Measurements from ENCODE around the gene ZBTB8B. TPM values are rescaled to one million over a fixed set of nuclear protein-coding genes. Genes with fewer than 3 reads are reported as not detected.
"Not testable (repeated sequence)": the region's sequence is repeated elsewhere in the genome, so short reads cannot be mapped to it uniquely, and the experiment has no call there.

Gene ZBTB8B
- total RNA-seq, 3 donors from 2014 or later, result not detected

DNA sequence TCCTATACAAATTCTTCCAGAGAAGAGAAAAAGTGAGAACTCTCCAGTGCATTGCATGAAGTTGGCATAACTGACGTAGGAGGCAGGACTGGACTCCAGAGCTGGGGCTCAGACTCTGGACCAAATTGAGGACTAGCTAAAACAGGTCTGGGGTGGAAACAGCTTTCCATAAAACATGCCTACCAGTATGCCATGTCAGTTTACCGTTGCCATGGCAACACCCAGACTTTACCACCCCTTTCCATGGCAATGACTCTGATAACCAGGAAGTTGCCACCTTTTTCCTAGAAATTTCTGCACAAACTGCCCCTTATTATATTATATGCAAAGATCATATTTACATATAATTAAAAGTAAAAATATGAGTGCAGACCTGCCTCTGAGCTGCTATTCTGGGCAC lies 8.9 kb upstream of the ZBTB8B start:
- Mint-ChIP-seq H3K9me3 (peaks cover 16% of the 10 kb centered on the region), H3K36me3 (ENCODE audit: insufficient read depth) (peaks cover 3% of the 10 kb centered on the region), H3K4me1 (ENCODE audit: low read depth) (no peaks in the 10 kb centered on the region), H3K4me3 (no peak overlapping the region), H3K27me3 (ENCODE audit: low read depth) (peaks cover 13% of the 10 kb centered on the region)
- DNase-seq, result no peak
- ATAC-seq, result no peak

DNA sequence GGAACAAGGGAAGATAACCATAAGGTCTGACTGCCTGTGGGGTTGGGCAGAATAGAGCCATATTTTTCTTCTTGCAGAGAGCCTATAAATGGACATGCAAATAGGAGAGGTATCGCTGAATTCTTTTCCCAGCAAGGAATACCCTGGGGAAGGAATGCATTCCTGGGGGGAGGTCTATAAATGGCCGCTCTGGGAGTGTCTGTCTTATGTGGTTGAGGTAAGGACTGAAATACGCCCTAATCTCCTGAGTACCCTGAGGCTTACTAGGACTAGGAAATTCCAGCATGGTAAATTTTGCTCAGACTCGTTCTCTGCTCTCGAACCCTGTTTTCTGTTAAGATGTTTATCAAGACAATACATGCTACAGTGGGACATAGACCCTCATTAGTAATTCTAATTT lies 6.1 kb upstream of the ZBTB8B start:
- not testable (repeated sequence) for DNase-seq; ATAC-seq; H3K36me3 Mint-ChIP-seq (ENCODE audit: insufficient read depth); H3K4me3 Mint-ChIP-seq; H3K4me1 Mint-ChIP-seq (ENCODE audit: low read depth)
- H3K27me3 Mint-ChIP-seq (ENCODE audit: low read depth), result peaks cover 20% of the 10 kb centered on the region
- H3K9me3 Mint-ChIP-seq, result peaks cover 16% of the 10 kb centered on the region

DNA sequence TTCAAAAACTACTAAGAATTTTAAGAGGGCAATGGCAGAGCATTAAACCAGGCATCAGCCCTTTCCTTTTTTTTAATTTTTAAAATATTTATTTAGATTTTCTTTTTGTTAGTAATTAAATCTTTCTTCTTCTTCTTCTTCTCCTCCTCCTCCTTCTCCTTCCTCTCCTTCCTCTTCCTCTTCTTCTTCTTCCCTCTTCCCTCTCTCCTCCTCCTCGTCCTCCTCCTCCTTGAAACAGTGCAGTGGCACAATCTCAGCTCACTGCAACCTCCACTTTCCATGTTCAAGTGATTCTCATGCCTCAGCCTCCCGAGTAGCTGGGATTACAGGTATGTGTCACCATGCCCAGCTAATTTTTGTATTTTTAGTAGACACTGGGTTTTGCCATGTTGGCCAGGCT lies 1.9 kb upstream of the ZBTB8B start:
- H3K36me3 Mint-ChIP-seq (ENCODE audit: insufficient read depth); DNase-seq; H3K4me3 Mint-ChIP-seq; ATAC-seq: not testable (repeated sequence)
- Mint-ChIP-seq H3K9me3 (peaks cover 15% of the 10 kb centered on the region), H3K27me3 (ENCODE audit: low read depth) (peaks cover 53% of the 10 kb centered on the region), H3K4me1 (ENCODE audit: low read depth) (peaks cover 16% of the 10 kb centered on the region)

DNA sequence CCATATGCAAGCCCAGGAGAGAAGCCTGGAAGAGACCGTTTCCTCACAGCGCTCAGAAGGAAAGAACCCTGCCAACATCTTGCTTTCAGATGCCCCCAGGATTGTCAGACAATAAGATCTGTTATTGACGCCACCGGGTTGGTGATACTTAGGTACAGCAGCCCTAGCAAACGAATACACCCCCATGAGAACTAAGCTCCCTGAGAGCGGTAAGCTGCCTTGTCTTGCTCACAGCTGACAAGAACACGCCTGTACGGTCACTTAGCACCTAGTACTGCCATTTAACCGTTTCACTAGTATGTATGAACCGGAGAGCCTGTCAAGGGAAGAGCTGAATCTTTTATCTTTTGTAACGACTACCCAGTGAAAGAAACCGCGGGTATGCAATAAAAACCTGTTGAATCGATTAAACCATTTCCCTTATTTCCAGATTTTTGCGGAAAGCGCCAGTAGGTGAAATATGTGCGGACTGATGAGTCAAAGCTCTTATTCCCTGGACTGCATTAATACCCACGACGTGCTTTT lies 619 bp upstream of the ZBTB8B start:
- ATAC-seq, result peak in 1 of 2 donors; percentile 38
- H3K36me3 Mint-ChIP-seq (ENCODE audit: insufficient read depth), result no peaks in the 10 kb centered on the region
- peak overlapping the region; percentile 53 for H3K4me3 Mint-ChIP-seq
- H3K27me3 Mint-ChIP-seq (ENCODE audit: low read depth), result peaks cover 63% of the 10 kb centered on the region
- peaks cover 16% of the 10 kb centered on the region for H3K4me1 Mint-ChIP-seq (ENCODE audit: low read depth)
- DNase-seq, result no peak
- peaks cover 2% of the 10 kb centered on the region for H3K9me3 Mint-ChIP-seq

DNA sequence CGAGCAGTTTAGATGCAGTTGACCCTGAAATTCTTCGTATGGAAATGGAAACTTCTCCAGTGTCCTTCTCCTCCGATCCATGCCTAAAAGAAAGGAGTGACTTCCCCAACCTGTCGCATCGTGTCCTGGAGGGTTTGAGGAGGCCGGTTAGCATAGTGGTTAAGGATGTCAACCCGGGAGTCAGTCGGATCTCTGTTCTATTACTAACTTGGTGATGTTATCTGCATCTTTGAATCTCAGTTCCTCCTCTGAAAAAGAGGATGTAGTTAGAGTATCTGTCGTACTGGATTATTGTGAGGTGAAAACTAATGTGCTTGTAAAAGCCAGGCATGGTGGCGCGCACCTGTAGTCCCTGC lies 684 bp downstream of the ZBTB8B start:
- Mint-ChIP-seq H3K36me3 (ENCODE audit: insufficient read depth) (no peaks in the 10 kb centered on the region), H3K4me1 (ENCODE audit: low read depth) (peaks cover 16% of the 10 kb centered on the region), H3K27me3 (ENCODE audit: low read depth) (peaks cover 68% of the 10 kb centered on the region), H3K4me3 (peak overlapping the region; percentile 58), H3K9me3 (no peaks in the 10 kb centered on the region)
- no peak for DNase-seq
- peak in 1 of 2 donors; percentile 20 for ATAC-seq

DNA sequence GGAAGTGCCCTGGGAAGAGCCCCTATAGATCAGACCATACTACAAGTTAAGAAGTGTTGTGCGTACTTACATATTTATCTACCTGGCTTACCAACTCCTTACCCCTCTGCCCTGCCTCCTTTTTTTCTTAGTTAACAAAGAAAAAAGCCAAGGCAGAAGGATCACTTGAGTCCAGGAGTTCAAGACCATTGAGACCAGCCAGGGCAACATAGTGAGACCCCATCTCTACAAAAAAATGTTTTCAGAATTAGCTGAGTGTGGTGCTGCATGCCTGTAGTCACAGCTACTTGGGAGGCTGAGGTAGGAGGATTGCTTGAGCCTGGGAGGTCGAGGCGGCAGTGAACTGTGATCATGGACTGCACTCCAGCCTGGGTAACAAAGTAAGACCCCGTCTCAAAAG lies 1.9 kb downstream of the ZBTB8B start:
- no peak for DNase-seq
- Mint-ChIP-seq H3K4me1 (ENCODE audit: low read depth) (peaks cover 16% of the 10 kb centered on the region), H3K36me3 (ENCODE audit: insufficient read depth) (no peaks in the 10 kb centered on the region), H3K4me3 (no peak overlapping the region), H3K27me3 (ENCODE audit: low read depth) (peaks cover 68% of the 10 kb centered on the region), H3K9me3 (no peaks in the 10 kb centered on the region)
- ATAC-seq, result no peak

DNA sequence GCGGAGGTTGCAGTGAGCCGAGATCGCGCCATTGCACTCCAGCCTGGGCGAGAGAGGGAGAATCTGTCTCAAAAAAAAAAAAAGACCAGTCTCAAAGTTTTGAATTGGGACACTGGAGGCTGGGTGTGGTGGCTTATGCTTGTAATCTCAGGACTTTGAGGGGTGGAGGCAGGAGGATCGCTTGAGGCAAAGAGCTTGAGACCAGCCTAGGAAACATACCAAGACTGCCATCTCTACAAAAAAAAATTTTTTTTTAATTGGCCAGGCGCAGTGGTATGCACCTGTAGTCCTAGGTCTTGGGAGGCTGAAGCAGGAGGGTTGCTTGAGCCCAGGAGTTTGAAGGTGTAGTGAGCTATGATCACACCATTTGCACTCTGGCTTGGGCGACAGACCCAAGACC lies 3.9 kb downstream of the ZBTB8B start:
- H3K27me3 Mint-ChIP-seq (ENCODE audit: low read depth), result peaks cover 63% of the 10 kb centered on the region

DNA sequence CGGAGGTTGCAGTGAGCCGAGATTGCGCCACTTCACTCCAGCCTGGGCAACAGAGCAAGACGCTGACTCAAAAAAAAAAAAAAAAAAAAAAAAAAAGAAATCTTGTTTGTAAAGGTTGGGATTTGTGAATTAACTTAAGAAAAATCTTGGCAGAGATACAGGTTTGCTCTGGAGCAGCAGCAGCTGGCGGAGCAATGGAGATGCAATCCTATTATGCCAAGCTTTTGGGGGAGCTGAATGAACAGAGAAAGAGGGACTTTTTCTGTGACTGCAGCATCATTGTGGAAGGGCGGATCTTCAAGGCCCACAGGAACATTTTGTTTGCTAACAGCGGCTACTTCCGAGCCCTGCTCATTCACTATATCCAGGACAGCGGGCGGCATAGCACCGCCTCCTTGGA lies 5.6 kb downstream of the ZBTB8B start:
- no peak for DNase-seq
- H3K9me3 Mint-ChIP-seq, result no peaks in the 10 kb centered on the region
- H3K4me3 Mint-ChIP-seq, result no peak overlapping the region
- peaks cover 4% of the 10 kb centered on the region for H3K4me1 Mint-ChIP-seq (ENCODE audit: low read depth)
- peaks cover 53% of the 10 kb centered on the region for H3K27me3 Mint-ChIP-seq (ENCODE audit: low read depth)
- ATAC-seq, result no peak
- no peaks in the 10 kb centered on the region for H3K36me3 Mint-ChIP-seq (ENCODE audit: insufficient read depth)

More for the DNA sequence above, 3.9 kb downstream of the ZBTB8B start:
- no peaks in the 10 kb centered on the region for H3K36me3 Mint-ChIP-seq (ENCODE audit: insufficient read depth)
- peaks cover 16% of the 10 kb centered on the region for H3K4me1 Mint-ChIP-seq (ENCODE audit: low read depth)
- ATAC-seq (no peak), DNase-seq (no peak)
- H3K9me3 Mint-ChIP-seq, result no peaks in the 10 kb centered on the region
- H3K4me3 Mint-ChIP-seq, result no peak overlapping the region

DNA sequence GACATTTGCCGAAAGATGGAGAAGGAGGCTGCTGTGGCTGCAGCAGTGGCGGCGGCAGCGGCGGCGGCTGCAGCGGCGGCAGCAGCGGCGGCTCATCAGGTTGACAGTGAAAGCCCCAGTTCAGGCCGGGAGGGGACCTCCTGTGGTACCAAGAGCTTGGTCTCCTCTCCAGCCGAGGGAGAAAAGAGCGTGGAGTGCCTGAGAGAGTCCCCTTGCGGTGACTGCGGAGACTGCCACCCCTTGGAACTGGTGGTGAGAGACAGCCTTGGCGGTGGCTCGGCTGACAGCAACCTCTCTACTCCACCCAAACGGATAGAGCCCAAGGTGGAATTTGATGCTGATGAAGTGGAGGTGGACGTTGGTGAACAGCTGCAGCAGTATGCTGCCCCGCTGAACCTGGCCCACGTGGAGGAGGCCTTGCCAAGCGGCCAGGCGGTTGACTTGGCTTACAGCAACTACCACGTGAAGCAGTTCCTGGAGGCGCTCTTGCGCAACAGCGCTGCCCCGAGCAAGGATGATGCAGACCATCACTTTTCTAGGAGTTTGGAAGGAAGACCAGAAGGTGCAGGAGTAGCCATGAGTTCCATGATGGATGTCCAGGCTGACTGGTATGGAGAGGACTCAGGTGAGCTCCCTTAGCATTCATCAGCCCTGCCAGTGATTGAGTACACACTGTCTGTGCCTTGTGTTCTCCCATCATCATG lies 6.3 kb downstream of the ZBTB8B start:
- no peak for DNase-seq
- Mint-ChIP-seq H3K36me3 (ENCODE audit: insufficient read depth) (no peaks in the 10 kb centered on the region), H3K27me3 (ENCODE audit: low read depth) (peaks cover 46% of the 10 kb centered on the region), H3K9me3 (no peaks in the 10 kb centered on the region), H3K4me3 (no peak overlapping the region), H3K4me1 (ENCODE audit: low read depth) (no peaks in the 10 kb centered on the region)
- ATAC-seq, result peak in 1 of 2 donors; percentile 58

DNA sequence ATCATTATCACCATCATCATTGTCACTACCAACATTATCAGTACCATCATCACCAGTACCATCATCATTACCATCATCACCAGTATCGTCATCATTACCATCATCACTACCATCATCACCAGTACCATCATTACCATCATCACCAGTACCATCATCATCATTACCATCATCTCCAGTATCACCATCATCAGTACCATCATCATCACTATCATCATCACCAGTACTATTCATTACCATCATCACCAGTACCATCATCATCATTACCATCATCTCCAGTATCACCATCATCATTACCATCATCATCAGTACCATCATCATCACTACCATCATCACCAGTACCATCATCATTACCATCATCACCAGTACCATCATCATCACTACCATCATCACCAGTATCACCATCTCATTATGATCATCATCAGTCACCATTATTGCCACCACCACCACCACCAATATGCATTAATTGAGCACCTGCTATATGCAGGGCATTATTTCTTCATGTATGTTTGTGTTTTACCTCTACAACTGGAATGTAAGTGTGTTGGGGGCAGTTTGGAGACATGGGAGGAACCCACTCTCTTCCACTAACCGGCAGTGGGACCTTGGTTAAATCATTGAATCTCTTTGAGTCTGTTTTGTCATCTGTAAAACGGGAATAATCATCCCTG lies 7.0 kb downstream of the ZBTB8B start:
- H3K4me1 Mint-ChIP-seq (ENCODE audit: low read depth), result no peaks in the 10 kb centered on the region
- no peak overlapping the region for H3K4me3 Mint-ChIP-seq
- H3K27me3 Mint-ChIP-seq (ENCODE audit: low read depth), result peaks cover 43% of the 10 kb centered on the region
- ATAC-seq (no peak), DNase-seq (no peak)
- no peaks in the 10 kb centered on the region for H3K9me3 Mint-ChIP-seq
- no peaks in the 10 kb centered on the region for H3K36me3 Mint-ChIP-seq (ENCODE audit: insufficient read depth)

DNA sequence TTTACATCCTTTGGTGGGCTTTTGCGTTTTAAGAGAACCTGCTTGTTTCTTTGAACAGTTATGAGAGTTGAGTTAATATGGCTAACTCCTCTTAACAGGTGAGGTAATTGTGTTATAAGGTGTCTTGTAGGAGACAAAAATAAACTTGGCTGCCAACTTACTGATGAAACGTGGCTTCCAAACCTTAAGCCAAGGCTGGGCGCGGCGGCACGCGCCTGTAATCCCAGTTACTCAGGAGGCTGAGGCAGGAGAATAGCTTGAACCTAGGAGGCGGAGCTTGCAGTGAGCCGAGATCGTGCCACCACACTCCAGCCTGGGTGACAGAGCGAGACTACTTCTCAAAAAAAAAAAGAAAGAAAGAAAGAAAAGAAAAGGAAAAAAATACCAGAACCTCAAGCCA lies 8.1 kb downstream of the ZBTB8B start:
- H3K4me1 Mint-ChIP-seq (ENCODE audit: low read depth); H3K9me3 Mint-ChIP-seq; ATAC-seq; DNase-seq; H3K4me3 Mint-ChIP-seq; H3K36me3 Mint-ChIP-seq (ENCODE audit: insufficient read depth): not testable (repeated sequence)
- H3K27me3 Mint-ChIP-seq (ENCODE audit: low read depth), result peaks cover 34% of the 10 kb centered on the region

DNA sequence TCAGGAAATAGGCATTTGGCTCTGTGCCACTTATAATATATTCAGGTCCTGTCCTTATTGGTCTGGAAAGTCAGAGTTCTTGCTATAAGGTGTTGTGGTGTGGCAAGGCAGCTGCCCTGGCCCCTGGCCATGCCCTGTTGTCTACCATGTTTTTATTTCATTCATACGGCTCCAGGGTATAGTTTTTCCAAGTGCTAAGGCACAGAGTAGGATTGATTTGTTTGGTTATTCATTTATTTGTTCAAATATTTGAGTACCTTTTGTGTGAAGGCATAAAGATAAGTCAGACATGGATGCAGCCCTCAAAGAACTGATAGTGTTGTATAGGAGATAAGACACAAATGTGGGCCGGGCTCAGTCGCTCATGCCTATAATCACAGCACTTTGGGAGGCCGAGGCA lies 10.1 kb downstream of the ZBTB8B start:
- no peak overlapping the region for H3K4me3 Mint-ChIP-seq
- no peaks in the 10 kb centered on the region for H3K4me1 Mint-ChIP-seq (ENCODE audit: low read depth)
- no peaks in the 10 kb centered on the region for H3K36me3 Mint-ChIP-seq (ENCODE audit: insufficient read depth)
- no peak for ATAC-seq
- peaks cover 21% of the 10 kb centered on the region for H3K27me3 Mint-ChIP-seq (ENCODE audit: low read depth)
- no peak for DNase-seq
- H3K9me3 Mint-ChIP-seq, result no peaks in the 10 kb centered on the region

DNA sequence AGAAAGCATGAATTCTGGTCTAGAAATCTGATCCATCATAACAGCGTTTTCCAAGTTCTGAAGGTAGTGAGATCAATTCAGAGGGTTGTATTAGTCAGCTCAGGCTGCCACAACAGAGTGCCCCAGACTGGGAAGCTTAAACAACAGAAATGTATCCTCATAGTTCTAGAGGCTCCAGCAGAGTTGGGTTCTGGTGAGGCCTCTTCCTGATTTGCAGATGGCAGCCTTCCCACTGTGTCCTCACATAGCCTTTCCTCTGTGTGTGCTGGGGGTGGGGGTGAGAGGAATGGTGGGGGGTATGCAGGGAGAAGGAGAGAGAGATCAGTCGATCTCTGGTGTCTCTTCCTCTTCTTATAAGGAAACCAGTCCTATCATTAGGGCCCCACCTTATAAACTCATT lies 15.1 kb downstream of the ZBTB8B start:
- H3K4me1 Mint-ChIP-seq (ENCODE audit: low read depth), result no peaks in the 10 kb centered on the region
- H3K4me3 Mint-ChIP-seq, result no peak overlapping the region
- H3K27me3 Mint-ChIP-seq (ENCODE audit: low read depth), result peaks cover 8% of the 10 kb centered on the region
- H3K9me3 Mint-ChIP-seq, result no peaks in the 10 kb centered on the region
- ATAC-seq (no peak), DNase-seq (no peak)
- no peaks in the 10 kb centered on the region for H3K36me3 Mint-ChIP-seq (ENCODE audit: insufficient read depth)

DNA sequence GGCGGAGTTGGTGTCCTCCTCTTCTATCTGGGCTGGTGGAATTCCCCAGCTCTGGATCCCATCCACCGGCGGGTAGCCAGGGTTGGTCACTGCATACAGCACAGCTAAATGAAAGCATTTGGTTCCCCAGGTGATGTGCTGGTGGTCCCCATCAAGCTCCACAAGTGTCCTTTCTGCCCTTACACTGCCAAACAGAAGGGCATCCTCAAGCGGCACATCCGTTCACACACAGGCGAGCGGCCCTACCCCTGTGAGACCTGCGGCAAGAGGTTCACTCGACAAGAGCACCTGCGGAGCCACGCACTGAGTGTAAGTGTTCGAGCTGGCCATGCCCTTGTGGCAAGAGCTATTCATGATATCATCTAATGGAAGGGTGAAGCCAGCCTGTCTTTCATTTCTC lies 15.9 kb downstream of the ZBTB8B start:
- H3K36me3 Mint-ChIP-seq (ENCODE audit: insufficient read depth), result no peaks in the 10 kb centered on the region
- ATAC-seq (no peak), DNase-seq (no peak)
- H3K4me3 Mint-ChIP-seq, result no peak overlapping the region
- peaks cover 6% of the 10 kb centered on the region for H3K27me3 Mint-ChIP-seq (ENCODE audit: low read depth)
- no peaks in the 10 kb centered on the region for H3K4me1 Mint-ChIP-seq (ENCODE audit: low read depth)
- no peaks in the 10 kb centered on the region for H3K9me3 Mint-ChIP-seq

DNA sequence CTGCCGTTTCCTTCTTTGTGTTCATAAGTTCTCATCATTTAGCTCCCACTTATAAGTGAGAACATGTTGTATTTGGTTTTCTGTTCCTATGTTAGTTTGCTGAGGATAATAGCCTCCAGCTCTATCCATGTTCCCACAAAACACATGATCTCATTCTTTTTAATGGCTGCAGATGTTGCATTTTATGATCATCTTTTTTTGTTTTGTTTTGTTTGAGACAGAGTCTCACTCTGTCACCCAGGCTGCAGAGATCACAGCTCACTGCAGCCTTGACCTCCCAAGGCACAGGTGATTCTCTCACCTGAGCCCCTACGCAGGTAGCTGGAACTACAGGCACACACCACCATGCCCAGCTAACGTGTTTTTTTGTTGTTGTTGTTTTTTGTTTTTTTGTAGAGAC lies 16.9 kb downstream of the ZBTB8B start:
- not testable (repeated sequence) for ATAC-seq; H3K36me3 Mint-ChIP-seq (ENCODE audit: insufficient read depth); DNase-seq; H3K9me3 Mint-ChIP-seq; H3K27me3 Mint-ChIP-seq (ENCODE audit: low read depth); H3K4me1 Mint-ChIP-seq (ENCODE audit: low read depth); H3K4me3 Mint-ChIP-seq

All from activated T-cell treated with anti-CD3 and anti-CD28 coated beads, Interleukin-2, amount 50 U/mL, for 4 hours (primary cell).